HG02571 (cell line): ENCODE results near the gene TUBGCP3.
"Not testable (repeated sequence)": the region's sequence is repeated elsewhere in the genome, so short reads cannot be mapped to it uniquely, and the experiment has no call there.

Experiments used
- ATAC-seq: cut with Tn5 transposase; IDR thresholded peaks from one replicate; pipeline ENCODE4 v1.9.1; 2021; ENCODE audit warnings: mild to moderate bottlenecking, moderate library complexity; ENCODE audit not compliant: unreplicated experiment

TUBGCP3 gene

DNA sequence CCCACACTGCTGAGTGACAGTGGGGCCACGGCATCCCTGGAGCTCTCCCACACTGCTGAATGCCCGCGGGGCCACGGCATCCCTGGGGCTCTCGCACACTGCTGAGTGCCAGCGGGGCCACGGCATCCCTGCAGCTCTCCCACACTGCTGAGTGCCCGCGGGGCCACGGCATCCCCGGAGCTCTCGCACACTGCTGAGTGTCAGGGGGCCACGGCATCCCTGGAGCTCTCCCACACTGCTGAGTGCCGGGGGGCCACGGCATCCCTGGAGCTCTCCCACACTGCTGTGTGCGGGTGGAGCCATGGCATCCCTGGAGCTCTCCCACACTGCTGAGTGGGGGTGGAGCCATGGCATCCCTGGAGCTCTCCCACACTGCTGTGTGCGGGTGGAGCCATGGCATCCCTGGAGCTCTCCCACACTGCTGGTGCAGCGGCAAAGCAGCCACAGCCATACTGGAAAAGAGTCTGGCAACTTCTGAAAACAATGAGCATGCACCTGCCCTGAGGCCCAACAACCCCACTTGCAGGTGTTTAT, 8.6 kb downstream of the TUBGCP3 start:
- no peak for ATAC-seq

DNA sequence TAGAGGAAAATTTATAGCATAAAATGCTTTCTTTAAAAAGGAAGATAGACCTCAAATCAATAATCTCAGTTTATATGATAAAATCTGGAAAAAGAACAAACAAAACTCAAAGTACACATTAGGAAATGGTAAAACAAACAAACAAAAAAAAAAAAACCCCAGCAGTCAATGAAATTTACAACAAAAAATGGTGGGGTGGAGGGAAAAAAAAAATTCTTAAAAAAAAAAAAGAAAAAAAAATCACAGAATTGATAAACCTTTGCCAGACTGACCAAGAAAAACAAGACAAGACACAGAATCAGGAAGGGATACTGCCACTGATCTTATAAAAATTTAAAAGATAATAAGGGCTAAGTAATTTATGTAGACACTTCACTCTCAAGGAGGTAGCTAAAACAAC, 11.2 kb downstream of the TUBGCP3 start:
- no peak for ATAC-seq

DNA sequence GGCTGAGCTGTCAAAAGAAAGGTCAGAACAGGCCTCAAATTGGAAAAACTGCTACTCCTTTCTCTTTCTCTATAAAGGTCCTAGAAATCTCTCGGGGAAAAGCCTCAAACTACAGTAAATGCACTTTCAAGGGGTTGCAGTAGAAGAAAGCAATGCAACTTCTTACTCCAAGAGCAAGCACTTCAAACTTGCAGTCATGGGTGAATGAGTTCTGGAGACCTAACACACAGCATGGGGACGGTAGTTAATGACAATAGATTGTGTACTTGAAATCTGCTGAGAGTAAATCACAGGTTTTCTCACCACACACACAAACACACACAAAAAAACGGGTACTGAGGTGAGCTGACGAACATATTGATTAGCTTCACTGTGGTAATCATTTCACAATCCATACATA, 11.8 kb downstream of the TUBGCP3 start:
- ATAC-seq = no peak

DNA sequence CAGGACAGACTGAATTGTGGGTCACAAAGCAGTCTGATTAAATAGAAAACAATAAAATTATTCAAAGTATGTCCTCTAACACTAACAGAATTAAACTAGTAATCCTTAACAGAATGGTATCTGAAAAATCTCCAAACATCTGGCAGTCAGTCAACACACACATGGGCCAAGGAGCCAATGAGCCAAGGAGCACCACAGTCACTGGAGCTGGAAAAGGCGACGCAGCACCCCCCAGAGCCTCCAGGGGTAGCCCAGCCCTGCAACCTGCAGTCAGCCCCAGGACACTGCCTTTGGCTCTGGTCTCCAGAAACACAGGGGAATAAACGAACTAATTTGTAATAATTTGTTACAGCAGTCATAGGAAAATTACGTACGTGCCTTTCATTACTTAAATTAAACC, 12.3 kb downstream of the TUBGCP3 start:
- ATAC-seq = no peak

DNA sequence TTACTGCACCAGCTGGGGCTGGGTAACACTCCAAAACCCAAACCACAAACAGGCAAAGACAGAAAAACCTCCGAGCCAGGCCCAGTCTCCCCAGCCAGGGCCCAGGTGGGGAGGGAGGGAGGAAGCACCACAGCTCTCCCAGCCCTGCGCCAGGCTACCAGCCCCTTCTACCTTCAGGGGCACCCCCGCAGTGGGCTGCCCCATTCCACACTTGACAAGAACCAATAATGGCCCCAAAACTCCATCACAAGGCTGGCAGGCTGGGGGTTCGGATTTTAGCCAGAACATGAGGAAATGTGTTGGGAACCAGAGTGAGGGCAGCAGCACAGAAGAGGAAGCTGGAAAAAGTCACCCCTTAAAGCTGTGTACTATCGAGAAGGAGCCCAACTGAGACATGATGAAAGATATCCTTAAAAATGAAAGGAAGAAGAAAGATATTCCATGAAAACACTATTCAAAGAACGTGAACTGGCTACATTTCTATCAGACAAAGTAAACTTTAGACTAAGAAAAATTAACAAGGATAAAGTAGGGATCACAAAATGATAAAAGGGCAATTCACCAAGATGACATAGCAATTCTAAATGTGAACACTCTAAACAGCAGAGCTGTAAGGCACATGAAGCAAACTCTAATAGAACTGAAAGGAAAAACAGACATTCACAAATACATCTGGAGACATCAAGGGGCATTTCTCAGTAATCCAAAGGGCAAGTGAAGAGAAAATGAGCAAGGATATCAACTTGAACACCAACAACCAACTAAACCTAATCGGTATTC, 12.9 kb downstream of the TUBGCP3 start:
- no peak for ATAC-seq

DNA sequence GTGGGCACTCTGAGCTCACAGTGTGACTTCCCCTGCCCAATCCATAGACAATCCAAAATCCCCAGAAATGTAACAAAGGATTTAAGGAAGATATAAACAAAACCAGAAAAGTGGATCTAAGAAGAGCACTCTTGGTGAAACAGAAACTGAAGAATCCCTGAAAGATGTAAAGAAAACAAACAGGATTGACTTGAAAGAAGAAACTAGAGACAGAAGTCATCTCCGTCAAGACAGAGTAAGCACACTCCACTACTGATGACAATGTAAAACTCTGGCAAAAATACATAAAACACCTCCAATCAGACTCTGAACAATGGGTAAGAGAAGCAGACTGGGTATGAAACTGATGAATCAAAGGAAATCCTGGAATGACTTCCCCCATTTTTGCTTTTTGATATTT, 13.5 kb downstream of the TUBGCP3 start:
- ATAC-seq = no peak

DNA sequence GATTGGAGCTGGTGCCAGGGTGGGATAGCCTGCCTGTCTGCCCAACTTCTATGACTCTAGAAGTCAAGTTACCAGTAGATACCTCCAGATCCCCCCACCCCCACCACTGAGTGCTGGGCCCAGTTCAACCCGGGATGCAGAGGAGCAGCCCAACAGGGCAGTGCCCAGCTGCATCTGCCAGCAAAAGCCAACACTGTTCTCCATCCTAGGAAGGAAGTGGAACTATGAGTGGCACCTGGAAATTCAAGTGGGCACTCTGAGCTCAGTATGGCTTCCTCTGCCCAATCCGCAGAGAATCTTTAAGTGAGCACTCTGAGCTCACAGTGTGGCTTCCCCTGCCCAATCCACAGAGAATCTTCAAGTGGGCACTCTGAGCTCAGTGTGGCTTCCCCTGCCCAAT, 14.2 kb downstream of the TUBGCP3 start:
- ATAC-seq = no peak

DNA sequence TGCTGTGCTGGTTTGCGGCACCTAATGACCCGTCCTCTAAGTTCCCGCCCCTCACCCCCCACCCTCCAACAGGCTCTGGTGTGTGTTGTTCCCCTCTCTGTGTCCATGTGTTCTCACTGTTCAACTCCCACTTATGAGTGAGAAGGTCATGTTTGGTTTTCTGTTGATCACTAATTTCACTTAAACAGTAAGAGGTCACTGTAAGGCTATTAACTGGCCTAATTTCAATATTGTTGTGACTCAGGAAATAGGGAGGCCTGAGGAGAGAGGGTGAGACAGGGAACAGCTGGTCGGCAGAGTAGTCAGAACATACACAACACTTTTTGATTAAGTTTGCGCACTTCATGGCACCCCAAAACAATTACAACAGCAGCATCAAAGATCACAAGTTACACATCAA, 15.6 kb downstream of the TUBGCP3 start:
- no peak for ATAC-seq

DNA sequence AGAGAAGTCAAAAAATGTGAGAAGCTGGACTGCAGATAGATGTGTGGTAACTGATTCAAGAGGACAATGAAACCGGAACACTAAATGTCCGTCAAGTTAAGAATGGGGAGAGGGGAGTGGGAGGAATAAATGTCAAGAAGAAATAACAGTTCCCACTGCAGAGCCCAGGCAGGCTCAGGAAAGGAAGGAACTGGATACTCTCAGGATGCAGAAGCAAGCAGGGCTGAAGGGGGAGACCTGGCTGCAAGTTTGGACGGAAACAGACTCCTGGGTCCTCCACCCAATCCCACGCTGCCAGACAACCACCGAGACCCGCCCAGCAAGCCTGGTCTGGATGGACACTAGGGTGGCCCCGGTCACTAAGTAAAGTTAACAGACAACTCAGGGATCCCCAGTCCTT, 18.1 kb downstream of the TUBGCP3 start:
- ATAC-seq = no peak

DNA sequence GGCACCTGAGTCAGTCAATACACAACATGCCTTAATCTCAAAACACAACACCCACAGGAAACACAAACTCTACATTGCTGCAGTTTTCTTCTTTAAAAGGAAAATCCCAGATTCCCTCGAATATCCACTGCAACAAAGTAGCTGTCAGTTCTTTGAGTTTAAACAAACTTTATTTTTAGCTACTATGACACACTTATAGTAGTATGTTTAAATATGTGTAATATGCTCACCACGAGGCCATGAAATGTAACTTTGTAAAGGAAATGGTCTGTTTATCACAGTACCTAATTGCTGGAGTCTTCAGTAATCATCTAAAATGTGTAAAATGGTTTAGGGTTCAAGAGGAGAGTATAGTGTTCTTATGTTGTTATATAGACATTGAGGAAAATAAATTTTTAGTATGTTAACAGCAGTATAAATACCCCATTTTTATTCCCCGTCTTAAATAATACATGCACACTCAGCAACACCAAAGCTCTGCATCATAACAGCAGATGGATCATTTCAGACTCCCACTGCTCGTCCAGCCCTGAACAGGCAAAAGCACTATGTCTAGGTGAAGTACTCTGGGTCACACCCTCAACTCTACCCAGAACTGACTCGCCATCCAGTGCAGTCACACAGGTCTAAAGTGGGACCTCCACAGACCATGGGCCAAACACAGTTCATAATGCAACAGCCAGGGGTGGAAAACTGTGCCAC, 20.6 kb downstream of the TUBGCP3 start:
- no peak for ATAC-seq

DNA sequence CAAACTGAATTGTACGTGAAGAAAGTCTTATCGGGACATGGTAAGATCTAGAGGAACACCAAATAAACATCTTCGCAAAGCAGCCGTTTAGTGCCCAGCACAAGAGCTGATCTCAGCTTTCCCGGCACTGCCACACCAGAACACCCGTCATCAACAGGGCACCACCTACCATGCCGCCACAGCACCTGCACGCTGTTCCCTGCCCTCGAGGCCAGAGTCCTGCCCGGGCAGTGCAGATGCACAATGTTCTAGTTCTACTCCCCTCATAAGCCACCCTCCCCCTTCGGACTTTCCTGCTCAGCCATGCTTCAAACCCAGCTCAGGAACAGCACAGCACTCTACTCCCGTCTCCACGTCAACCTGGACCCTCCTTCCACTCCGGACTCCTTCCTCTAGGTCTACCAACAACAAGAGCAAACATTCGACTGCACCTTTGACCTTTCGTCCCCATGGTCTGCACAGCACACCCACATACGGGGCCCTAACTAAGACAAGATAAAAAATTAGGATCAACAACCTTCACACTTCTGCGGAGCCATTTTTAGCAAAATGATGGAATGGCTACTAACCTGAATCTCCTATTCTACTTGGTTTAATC, 25.1 kb downstream of the TUBGCP3 start:
- no peak for ATAC-seq

DNA sequence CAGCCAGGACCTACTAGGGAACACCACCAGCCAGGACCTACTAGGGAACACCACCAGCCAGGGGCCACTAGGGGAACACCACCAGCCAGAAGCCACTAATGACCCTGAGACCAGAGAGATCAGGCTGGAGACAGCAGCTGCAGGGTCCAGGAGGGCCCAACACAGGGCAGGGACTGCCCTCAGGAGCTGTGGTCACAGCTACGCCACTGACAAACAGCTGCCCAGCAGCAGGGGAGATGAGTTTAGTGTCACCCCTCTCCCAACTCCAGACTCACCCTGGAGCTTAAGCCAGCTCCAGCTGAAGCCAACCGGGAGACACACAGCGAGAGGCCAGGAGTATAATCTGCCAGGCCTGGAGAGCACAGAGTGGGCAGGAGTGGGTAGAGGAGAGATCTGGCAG, 25.7 kb downstream of the TUBGCP3 start:
- no peak for ATAC-seq

DNA sequence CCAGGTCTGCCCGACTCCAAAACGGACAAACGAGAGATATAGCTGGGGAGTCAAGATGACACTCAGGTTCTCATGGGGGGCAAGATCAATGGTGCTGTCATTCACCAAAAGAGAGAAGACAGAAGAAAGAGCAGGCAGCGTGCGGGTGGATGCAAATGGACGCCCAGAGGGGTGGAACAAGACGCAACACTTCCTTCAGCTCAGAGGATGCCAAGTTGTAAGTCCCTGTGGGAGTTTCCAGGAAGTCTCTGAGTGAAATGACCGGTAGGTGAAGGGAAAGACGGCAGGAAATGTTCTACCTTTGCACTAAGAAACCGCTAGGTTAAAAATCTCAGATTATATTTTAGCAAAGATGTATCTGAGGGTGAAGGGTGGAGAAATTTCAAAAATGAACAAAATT, 26.5 kb downstream of the TUBGCP3 start:
- ATAC-seq = no peak

DNA sequence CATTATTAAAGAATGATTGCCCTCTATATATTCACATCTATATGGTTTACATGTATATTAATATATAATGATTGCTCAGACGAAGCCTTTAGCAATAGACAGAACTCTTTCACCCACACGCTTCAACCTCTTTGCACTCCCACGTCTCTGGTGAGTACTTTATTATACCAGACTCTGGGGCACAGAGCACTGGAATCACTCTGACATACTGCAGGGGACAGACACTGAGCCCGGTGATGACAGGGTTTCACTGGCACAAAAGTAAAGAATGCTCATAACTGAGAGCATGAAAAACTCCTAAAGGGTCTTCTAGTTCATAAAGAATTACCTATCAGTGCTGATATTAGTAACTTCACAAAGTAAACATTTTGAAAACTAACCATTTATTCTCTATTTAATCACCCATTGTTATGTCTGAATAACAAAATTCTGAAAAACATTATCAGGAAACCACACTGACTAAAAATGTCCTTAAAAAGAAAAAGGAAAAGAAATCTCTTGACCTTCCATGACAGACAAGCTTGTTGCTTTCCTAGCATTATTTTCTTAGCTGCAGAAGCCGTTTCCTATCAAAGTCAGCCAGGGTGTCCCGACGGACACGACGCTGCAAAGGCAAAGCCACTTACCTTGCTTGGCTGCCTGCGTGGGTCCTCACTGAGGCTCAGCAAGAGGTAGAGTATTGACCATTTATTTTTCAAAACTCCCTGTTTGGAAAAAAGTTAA, 29.1 kb downstream of the TUBGCP3 start:
- ATAC-seq = no peak

DNA sequence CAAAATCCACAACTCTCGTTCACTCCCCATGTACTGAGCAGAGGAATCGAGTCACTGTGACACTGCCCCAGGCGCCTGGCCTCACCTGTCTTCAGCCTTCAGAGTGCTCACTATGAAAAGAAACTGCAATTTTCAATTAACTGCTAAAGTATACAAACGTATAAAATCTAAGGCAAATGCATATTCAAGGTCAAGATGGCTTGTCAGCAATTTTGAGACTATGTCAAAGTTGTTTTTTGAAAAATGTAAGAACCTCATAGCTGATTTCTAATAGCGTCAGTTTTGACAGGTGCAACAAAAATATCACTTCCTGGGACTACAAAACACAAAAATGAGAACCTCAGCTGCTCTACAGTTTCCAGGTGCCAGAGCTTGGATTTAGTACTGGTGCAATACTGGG, 31.4 kb downstream of the TUBGCP3 start:
- no peak for ATAC-seq

DNA sequence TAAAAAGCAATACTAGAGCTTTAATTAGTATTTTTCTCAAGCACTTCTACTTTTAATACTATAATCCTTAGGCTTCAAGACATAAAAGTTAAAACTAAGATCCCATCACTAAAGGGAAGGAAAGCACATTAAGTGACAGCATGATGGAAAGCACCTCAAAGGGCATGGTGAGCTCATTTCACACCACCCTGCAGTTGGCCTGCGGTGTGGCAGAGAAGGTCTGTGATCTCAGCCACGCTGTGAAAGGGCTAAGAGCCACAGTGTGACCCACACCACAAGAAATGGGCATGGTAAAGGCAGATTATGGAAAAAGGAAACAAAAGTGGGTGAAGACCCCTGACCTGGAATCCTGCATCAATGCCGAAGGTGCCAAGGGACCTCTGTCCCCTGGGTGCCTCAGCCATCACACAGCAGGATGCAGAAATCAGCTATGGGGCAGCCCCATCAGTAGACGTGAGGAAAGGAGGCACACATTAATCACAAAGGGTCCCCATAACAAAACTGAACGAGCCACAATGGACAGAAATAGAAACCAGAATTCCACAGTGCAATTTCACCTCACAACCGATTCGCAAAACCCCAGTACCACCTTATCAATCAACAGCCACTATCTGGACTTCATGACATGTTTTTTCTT, 33.6 kb downstream of the TUBGCP3 start:
- ATAC-seq = no peak

DNA sequence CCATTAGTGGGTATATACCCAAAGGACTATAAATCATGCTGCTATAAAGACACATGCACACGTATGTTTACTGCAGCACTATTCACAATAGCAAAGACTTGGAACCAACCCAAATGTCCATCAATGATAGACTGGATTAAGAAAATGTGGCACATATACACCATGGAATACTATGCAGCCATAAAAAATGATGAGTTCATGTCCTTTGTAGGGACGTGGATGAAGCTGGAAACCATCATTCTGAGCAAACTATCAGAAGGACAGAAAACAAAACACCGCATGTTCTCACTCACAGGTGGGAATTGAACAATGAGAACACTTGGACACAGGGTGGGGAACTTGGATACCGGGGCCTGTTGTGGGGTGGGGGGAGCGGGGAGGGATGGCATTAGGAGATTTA, 39.0 kb downstream of the TUBGCP3 start:
- ATAC-seq = not testable (repeated sequence)

DNA sequence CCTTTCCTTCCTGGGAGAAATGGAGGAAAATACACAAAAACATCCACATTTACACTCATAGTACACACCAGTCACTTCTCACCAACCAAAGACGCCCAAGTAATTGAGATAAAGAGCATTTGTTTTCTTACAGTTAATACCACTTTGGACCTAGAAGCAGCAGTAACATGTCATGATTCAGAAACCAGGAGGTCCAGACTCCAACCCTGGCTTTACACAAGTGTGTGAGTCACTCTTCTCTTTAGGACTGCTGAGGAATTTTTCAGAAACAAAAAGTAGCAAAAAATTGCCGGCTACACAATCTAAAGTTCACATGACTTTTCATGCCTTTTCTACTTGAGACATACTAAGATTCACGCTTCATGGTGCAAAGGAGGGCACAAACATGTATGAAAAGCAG, 42.1 kb downstream of the TUBGCP3 start:
- no peak for ATAC-seq

DNA sequence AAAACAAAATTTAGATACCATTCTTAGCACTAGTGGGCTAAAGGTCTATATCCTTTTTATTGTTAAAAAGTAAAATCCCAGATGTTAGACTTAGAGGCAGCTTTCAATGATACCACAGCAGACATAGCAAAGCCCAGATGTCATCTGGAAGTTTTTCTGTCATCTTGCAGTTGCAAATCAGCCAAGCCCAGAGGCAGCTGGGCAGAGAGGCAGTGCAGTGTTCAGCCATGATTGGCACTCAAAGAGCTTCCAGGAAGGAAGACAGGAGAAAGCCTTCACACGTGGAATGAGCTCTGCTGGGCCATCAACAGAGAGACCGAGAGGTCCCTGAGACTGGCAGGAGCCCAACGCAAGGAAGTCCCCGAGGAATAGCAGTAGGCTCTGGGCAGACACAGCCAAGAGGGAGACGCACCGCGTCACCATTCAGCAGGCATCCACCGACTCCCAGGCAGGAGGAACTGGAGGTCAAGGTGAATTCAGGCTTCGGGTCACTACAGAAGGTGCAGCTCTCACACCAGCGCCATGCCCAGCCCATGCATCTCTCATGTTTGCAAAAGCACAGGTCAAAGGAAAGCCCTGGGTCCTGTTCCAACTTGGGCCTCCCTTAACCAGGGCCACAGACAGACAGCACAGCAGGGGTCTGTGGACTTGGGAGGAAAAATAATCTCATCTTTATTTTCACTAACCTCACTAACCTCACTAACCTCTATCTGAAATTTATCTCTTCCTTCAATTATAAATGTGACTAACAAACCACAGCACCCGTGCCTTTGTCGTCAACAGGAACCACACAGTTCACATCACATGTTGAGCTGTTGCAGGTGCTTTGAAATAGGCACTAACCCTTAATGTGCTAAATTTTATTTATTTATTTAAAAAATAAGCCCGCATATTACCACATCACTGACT, 54.9 kb downstream of the TUBGCP3 start:
- no peak for ATAC-seq

DNA sequence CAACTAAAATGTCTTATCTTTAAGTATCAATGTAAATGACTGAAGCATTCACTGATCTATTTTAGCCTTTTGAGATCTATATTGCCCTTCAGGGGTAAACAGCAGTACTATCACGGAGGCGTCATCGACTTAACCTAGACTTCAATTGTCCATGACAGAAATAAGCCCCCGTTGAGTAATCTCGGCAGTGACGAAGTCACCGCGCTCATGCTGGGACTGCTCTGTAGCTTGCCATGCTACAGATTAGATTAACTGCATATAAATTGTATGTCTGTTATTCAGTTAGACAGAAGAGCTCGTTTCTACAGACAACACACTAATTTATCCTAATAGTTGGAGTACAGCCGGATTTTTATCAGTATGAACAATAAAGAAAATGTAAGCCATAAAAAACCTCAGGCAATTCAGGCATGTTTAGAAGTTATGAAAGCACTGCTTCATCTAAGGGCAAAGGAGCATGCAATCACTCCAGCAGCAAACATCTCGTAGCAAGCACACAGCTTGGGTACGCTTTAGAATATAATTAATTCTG, 56.6 kb downstream of the TUBGCP3 start:
- ATAC-seq = no peak
